NT2/D1 (cell line): ENCODE measurements around the gene MBNL2.

Experiments
- DNase-seq: peaks from one replicate; pipeline ENCODE4 v3.0.0-alpha.2; 2011; ENCODE audit warnings: low read depth, low spot score
- H3K27me3 ChIP-seq: 2 replicates; pipeline ENCODE4 v1.6.0; 2011; ENCODE audit warnings: mild to moderate bottlenecking; ENCODE audit not compliant: insufficient read length, insufficient read depth
- H3K36me3 ChIP-seq: 2 replicates; pipeline ENCODE4 v1.6.1; 2011; ENCODE audit warnings: mild to moderate bottlenecking, low read length, mixed read lengths; ENCODE audit not compliant: insufficient read depth, insufficient read length
- H3K4me1 ChIP-seq: 2 replicates; pipeline ENCODE4 v1.5.1; 2011; ENCODE audit not compliant: insufficient read depth, insufficient read length
- H3K4me3 ChIP-seq: 2 replicates; pipeline ENCODE4 v1.5.1; 2011; ENCODE audit warnings: low read depth; ENCODE audit not compliant: insufficient read length
- H3K9ac ChIP-seq: 2 replicates; pipeline ENCODE4 v1.6.0; 2011; ENCODE audit warnings: low read depth; ENCODE audit not compliant: insufficient read length
- H3K9me3 ChIP-seq: 2 replicates; pipeline ENCODE4 v1.5.1; 2011; ENCODE audit warnings: mild to moderate bottlenecking, low read length; ENCODE audit not compliant: insufficient read depth
- SUZ12 ChIP-seq: IDR thresholded peaks from 2 replicates; pipeline ENCODE4 v1.6.1; 2011; ENCODE audit not compliant: insufficient read length, insufficient read depth; ENCODE audit errors: extremely low read depth
- YY1 ChIP-seq: IDR thresholded peaks from 2 replicates; pipeline ENCODE4 v1.6.1; 2011; ENCODE audit not compliant: insufficient read length, insufficient read depth
- ZNF274 ChIP-seq: IDR thresholded peaks from 2 replicates; pipeline ENCODE4 v1.6.1; 2011; ENCODE audit warnings: mild to moderate bottlenecking, low read depth, low read length

The MBNL2 gene

DNA sequence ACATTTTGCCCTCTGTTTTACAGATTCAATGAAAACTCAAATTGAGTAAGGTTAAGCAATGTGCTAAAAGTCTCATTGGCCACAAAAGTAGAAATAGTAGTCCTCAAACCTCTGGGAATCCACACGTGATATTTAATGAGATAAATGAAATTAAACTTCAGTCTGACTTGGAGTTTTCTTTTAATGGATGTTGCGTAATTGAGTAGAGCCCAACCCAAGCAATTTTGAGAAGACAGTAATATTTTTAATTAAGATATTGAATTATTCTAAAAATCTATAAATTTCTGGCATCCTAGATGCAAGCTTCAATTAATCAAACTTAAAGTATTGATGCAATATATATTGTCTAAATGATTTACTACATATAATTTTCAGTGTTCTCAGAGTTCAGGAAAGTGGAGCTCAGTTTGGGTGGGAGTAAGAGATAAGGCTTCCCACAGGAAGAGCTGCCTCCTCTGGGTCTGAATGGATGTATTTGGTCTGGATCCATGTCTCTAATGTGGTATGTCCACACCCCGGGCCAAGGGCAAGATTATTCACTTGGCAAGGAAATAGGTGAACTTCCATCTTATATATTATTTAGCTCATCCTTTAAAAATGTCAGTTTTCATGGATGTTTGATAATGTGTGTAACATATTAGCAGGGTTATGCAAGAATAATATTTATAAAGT, 6.9 kb downstream of the MBNL2 start:
- H3K9me3 ChIP-seq, result no peaks in the 10 kb centered on the region
- no peaks in the 10 kb centered on the region for H3K4me1 ChIP-seq
- H3K4me3 ChIP-seq, result no peak overlapping the region
- peaks cover 93% of the 10 kb centered on the region for H3K27me3 ChIP-seq
- TF ChIP-seq SUZ12 (no peak), YY1 (no peak), ZNF274 (no peak)
- no peaks in the 10 kb centered on the region for H3K36me3 ChIP-seq
- no peak overlapping the region for H3K9ac ChIP-seq
- DNase-seq, result no peak

- no peaks in the 10 kb centered on the region for H3K36me3 ChIP-seq
- H3K9ac ChIP-seq, result no peak overlapping the region
- H3K4me1 ChIP-seq, result no peaks in the 10 kb centered on the region
- H3K27me3 ChIP-seq, result peaks cover 93% of the 10 kb centered on the region
- no peaks in the 10 kb centered on the region for H3K9me3 ChIP-seq
- no peak for TF ChIP-seq SUZ12
- no peak for TF ChIP-seq YY1
- no peak for TF ChIP-seq ZNF274
- DNase-seq, result no peak
- H3K4me3 ChIP-seq, result no peak overlapping the region
Observed at GRCh38 chr13:97229699-97230098, 7.6 kb downstream of the MBNL2 start.

DNA sequence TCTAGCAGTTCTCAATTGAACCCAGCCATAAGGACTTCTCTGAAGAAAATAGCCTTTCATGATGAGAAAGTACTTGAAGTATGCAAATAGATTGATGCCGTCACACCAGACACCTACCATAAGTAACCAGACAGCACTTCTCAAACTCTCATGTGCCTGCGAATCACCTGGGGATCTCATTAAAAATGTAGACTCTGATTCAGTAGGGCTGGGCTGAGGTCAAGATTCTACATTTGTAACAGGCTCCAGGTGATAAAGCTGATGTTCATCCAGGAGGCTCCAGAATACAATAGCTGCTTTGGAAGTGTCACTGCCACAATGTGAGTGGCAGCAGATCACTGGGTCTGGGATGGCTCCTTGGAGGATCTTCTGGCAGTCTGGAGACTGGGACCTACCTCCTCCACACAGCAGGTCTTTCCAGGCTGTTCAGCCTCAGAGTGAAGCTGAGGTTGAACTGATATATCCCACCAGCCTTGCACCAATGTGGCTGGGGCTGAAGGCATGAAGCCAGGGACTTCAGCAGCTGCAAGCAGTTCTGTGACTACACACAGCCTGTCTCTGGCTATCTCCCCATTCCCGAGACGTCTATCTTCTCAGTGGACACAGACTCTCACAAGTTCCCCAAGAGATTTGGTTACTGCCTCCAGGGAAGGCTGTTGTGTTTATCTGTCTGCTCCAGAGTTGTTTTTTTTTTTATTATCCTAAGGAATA, 9.1 kb downstream of the MBNL2 start:
- no peak for TF ChIP-seq SUZ12
- Histone ChIP-seq H3K4me3 (no peak overlapping the region), H3K27me3 (peaks cover 93% of the 10 kb centered on the region), H3K9me3 (no peaks in the 10 kb centered on the region), H3K4me1 (no peaks in the 10 kb centered on the region), H3K36me3 (no peaks in the 10 kb centered on the region), H3K9ac (no peak overlapping the region)
- no peak for DNase-seq

DNA sequence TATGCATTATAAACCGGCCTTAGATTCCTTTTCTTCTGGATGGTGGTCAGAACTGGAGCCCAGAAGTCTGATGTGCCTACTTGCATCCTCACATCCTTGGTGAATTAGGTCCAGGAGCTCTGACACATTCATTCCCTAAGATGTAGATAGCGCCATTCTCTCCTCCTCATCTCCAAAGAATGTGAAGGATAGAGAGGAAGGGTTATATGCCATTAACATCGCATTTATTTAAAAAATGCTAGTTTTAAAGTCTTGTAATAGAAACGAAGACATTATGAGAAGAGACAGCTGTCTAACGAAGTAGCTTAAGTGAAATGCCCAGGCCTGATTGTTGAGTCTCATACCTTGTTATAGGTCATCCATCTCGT, 9.7 kb downstream of the MBNL2 start:
- no peak for TF ChIP-seq YY1
- no peak for TF ChIP-seq SUZ12
- TF ChIP-seq ZNF274, result no peak
- no peak overlapping the region for H3K9ac ChIP-seq
- H3K9me3 ChIP-seq, result no peaks in the 10 kb centered on the region
- peaks cover 93% of the 10 kb centered on the region for H3K27me3 ChIP-seq
- H3K36me3 ChIP-seq, result no peaks in the 10 kb centered on the region
- no peak for DNase-seq
- no peak overlapping the region for H3K4me3 ChIP-seq
- no peaks in the 10 kb centered on the region for H3K4me1 ChIP-seq

- TF ChIP-seq ZNF274 (no peak), YY1 (no peak), SUZ12 (no peak)
- no peaks in the 10 kb centered on the region for H3K9me3 ChIP-seq
- H3K36me3 ChIP-seq, result no peaks in the 10 kb centered on the region
- no peak overlapping the region for H3K4me3 ChIP-seq
- peaks cover 93% of the 10 kb centered on the region for H3K27me3 ChIP-seq
- no peaks in the 10 kb centered on the region for H3K4me1 ChIP-seq
- no peak overlapping the region for H3K9ac ChIP-seq
- DNase-seq, result no peak
Observed at GRCh38 chr13:97233499-97233898, 11.4 kb downstream of the MBNL2 start.

- H3K4me1 ChIP-seq, result no peaks in the 10 kb centered on the region
- no peaks in the 10 kb centered on the region for H3K9me3 ChIP-seq
- TF ChIP-seq YY1 (no peak), ZNF274 (no peak), SUZ12 (no peak)
- H3K9ac ChIP-seq, result no peak overlapping the region
- peaks cover 93% of the 10 kb centered on the region for H3K27me3 ChIP-seq
- H3K4me3 ChIP-seq, result no peak overlapping the region
- H3K36me3 ChIP-seq, result no peaks in the 10 kb centered on the region
- DNase-seq, result no peak
Observed at GRCh38 chr13:97234236-97234635, 12.1 kb downstream of the MBNL2 start.

DNA sequence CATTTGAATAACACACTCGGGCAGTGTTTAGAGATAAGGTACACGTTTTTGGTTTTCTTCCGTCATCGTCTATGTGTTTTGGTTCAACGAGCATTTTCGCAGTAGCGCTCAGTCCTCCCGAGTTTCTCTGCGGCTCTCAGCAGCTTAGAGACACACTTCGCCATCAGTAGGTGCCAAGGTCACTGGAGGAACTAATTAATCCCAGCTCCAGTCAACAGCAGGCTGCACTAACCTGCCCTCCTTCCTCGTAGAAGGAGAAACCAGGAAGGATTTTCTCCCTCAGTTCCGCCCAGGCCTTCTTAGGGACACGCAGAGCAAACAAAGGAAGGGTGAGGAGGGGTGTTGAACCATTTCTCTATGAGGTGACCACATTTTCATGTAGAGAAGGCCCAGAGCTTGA, 12.6 kb downstream of the MBNL2 start:
- H3K9me3 ChIP-seq, result no peaks in the 10 kb centered on the region
- TF ChIP-seq YY1, result no peak
- no peak for TF ChIP-seq ZNF274
- TF ChIP-seq SUZ12, result no peak
- DNase-seq, result no peak
- H3K36me3 ChIP-seq, result no peaks in the 10 kb centered on the region
- H3K9ac ChIP-seq, result no peak overlapping the region
- no peak overlapping the region for H3K4me3 ChIP-seq
- H3K27me3 ChIP-seq, result peaks cover 92% of the 10 kb centered on the region
- H3K4me1 ChIP-seq, result no peaks in the 10 kb centered on the region
